Calu3 (cell line): ENCODE measurements around the gene ACTN2. TPM values are rescaled to one million over a fixed set of nuclear protein-coding genes. Genes with fewer than 3 reads are reported as not detected.

Experiments used
- BruUV-seq: library from RNA; stranded (reverse); fragments of 400-500 nt; replicated peaks from 2 replicates; lab custom pipeline; 2021; lab: Mats Ljungman, UMichigan
- CTCF ChIA-PET: fragments of 300-600 bp; sonication (Branson Sonifier 250); formaldehyde crosslinking; loops from one replicate; lab custom pipeline; 2022; ENCODE audit warnings: antibody characterized with exemption; lab: Charles Lee
- DNase-seq: peaks from one replicate; pipeline ENCODE4 v3.0.0; 2022
- H3K27ac Mint-ChIP-seq: one replicate; pipeline ENCODE4 v1.8.0; 2022; ENCODE audit warnings: mixed read lengths; ENCODE audit not compliant: unreplicated experiment
- H3K27me3 Mint-ChIP-seq: one replicate; pipeline ENCODE4 v1.8.0; 2022; ENCODE audit warnings: mixed read lengths; ENCODE audit not compliant: unreplicated experiment
- H3K36me3 Mint-ChIP-seq: one replicate; pipeline ENCODE4 v1.8.0; 2022; ENCODE audit warnings: mild to moderate bottlenecking, moderate library complexity, mixed read lengths; ENCODE audit not compliant: insufficient read depth, unreplicated experiment
- H3K4me1 Mint-ChIP-seq: one replicate; pipeline ENCODE4 v1.8.0; 2022; ENCODE audit warnings: mild to moderate bottlenecking, low read depth, mixed read lengths; ENCODE audit not compliant: unreplicated experiment
- H3K4me3 Mint-ChIP-seq: one replicate; pipeline ENCODE4 v1.8.0; 2022; ENCODE audit warnings: mild to moderate bottlenecking, low read depth, moderate library complexity, mixed read lengths; ENCODE audit not compliant: unreplicated experiment
- H3K9me3 Mint-ChIP-seq: one replicate; pipeline ENCODE4 v1.8.0; 2022; ENCODE audit warnings: low read depth, mixed read lengths; ENCODE audit not compliant: unreplicated experiment
- intact Hi-C: fragments of 100-400 bp; cut with micrococcal nuclease; formaldehyde crosslinking; loops from one replicate; pipeline ENCODE4 v1.10.0; 2022; ENCODE audit not compliant: unreplicated experiment
- total RNA-seq: library from RNA; stranded (reverse); gene quantifications from 2 replicates; pipeline ENCODE4 v1.2.3, GENCODE V29; 2022
- TF ChIP-seq, protein P1 (sequence below): fragments of 200-600 bp; IDR thresholded peaks from one replicate; pipeline ENCODE4 v1.8.0; 2022; ENCODE audit warnings: antibody characterized with exemption; ENCODE audit not compliant: unreplicated experiment

The ACTN2 gene
- total RNA-seq, 1 experiment from 2014 or later, result not detected

DNA sequence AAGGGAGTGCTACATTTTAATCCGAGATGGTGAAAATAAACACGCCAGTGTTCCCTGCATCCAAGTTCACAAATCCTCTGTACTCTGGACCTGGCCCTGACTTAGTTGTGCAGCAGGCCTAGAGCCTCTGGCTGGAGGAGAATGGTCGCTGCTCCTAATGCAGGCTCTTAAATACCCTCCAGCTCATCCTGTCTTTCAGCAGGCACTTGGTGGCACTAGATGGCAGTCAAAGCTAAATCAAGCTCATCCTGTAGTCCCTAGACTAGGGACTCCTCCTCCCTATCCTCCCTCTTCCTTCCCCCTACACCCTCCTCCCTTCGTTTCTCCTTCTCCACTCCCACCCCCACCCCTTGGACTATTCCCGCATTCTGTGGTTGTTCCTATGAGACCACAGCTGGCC lies 67.2 kb downstream of the ACTN2 start:
- Mint-ChIP-seq H3K4me3 (no peak overlapping the region), H3K36me3 (no peaks in the 10 kb centered on the region), H3K4me1 (no peaks in the 10 kb centered on the region), H3K27me3 (peaks cover under 1% of the 10 kb centered on the region), H3K27ac (no peak overlapping the region), H3K9me3 (no peaks in the 10 kb centered on the region)
- TF ChIP-seq, protein P1, sequence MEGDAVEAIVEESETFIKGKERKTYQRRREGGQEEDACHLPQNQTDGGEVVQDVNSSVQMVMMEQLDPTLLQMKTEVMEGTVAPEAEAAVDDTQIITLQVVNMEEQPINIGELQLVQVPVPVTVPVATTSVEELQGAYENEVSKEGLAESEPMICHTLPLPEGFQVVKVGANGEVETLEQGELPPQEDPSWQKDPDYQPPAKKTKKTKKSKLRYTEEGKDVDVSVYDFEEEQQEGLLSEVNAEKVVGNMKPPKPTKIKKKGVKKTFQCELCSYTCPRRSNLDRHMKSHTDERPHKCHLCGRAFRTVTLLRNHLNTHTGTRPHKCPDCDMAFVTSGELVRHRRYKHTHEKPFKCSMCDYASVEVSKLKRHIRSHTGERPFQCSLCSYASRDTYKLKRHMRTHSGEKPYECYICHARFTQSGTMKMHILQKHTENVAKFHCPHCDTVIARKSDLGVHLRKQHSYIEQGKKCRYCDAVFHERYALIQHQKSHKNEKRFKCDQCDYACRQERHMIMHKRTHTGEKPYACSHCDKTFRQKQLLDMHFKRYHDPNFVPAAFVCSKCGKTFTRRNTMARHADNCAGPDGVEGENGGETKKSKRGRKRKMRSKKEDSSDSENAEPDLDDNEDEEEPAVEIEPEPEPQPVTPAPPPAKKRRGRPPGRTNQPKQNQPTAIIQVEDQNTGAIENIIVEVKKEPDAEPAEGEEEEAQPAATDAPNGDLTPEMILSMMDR, result peak; percentile 20
- DNase-seq, result peak; percentile 36
- BruUV-seq, result no TSS peak
- CTCF ChIA-PET, result interaction anchor here (0.6 to 1.2 kb wide), 9 partner anchors 42 to 809 kb away, joined by 3 to 25 read pairs (median 5); partner anchors contain the start of gene MTR
- intact Hi-C loops, result loop anchor here (1.0 kb wide), 1 partner anchor 116 kb away; no protein-coding TSS in a partner anchor

DNA sequence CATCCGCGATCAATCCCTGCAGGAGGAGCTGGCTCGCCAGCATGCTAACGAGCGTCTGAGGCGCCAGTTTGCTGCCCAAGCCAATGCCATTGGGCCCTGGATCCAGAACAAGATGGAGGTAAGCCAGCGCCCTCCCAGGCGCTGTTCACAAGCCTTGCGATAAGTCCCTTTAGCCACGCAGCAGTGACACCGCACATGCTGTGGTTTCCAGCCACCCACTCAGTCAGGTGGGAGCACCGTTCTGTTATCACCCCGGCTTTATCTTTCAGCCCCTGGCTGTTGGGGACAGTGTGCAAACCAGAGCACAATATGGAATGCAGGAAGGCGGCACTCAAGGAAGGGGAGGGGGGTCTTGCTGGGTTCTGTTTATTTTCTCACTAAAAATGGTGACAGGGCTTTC lies 67.7 kb downstream of the ACTN2 start:
- H3K9me3 Mint-ChIP-seq, result no peaks in the 10 kb centered on the region
- intact Hi-C loops, result loop anchor here (1.0 kb wide), 1 partner anchor 115 kb away; no protein-coding TSS in a partner anchor
- no TSS peak for BruUV-seq
- TF ChIP-seq, protein P1, result no peak
- no peak overlapping the region for H3K27ac Mint-ChIP-seq
- no peak overlapping the region for H3K4me3 Mint-ChIP-seq
- H3K36me3 Mint-ChIP-seq, result no peaks in the 10 kb centered on the region
- no peaks in the 10 kb centered on the region for H3K27me3 Mint-ChIP-seq
- CTCF ChIA-PET, result interaction anchor here (0.6 to 1.2 kb wide), 6 partner anchors 41 to 785 kb away, joined by 4 to 25 read pairs (median 5); partner anchors contain the start of gene MTR
- no peaks in the 10 kb centered on the region for H3K4me1 Mint-ChIP-seq
- no peak for DNase-seq

DNA sequence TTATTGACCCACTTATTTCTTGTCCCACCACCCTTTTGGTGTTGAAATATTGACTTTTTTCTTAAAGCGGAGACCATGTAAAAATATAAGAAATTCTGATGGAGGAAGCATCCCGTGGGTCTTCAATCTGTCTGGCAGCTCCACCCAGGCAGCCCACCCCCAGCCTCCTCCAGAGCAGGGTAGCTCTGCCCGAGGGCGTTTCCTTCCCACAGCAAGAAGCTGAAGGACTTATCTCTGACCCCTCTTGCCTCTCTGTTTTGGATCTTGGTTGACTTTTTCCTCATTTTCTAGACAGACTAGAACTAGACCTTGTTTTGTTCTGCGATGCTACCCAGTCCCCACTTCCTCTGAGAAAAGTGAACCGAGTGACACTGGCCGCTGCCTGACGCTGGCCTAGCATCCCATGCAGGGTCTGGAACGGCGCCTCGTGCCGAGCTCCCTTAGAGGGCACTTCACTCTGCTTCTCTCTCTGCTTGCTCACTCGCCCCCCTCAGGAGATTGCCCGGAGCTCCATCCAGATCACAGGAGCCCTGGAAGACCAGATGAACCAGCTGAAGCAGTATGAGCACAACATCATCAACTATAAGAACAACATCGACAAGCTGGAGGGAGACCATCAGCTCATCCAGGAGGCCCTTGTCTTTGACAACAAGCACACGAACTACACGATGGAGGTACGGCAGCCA lies 68.4 kb downstream of the ACTN2 start:
- intact Hi-C loops, result loop anchor here (5.0 kb wide), 1 partner anchor 43 kb away; the partner anchor contains the start of gene MTR
- H3K27me3 Mint-ChIP-seq, result no peaks in the 10 kb centered on the region
- H3K9me3 Mint-ChIP-seq, result no peaks in the 10 kb centered on the region
- no TSS peak for BruUV-seq
- H3K4me3 Mint-ChIP-seq, result no peak overlapping the region
- no peak for DNase-seq
- CTCF ChIA-PET, result interaction anchor here (0.6 kb wide), 1 partner anchor 312 kb away, joined by 3 read pairs; no protein-coding TSS in a partner anchor
- H3K4me1 Mint-ChIP-seq, result no peaks in the 10 kb centered on the region
- H3K36me3 Mint-ChIP-seq, result no peaks in the 10 kb centered on the region
- no peak overlapping the region for H3K27ac Mint-ChIP-seq
- TF ChIP-seq, protein P1, result no peak

DNA sequence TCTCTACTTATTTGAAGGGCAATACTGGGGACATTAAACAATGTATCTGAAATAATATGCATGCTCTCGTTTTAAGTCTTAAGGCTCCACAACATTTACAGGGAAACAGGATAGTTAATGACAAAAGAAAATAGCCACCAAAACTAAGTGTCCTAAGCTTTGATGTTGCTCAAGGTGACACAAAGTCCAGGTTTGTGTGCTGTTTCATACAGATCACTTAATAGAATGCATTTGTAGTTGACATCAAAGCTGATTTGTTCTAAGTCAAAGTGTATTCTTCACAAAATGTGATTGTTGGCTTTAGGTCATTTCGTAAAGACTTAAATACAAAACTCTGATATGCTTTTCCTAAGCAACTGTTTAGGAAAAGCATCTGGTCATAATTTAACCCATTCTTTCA lies 71.3 kb downstream of the ACTN2 start:
- Mint-ChIP-seq H3K4me3 (no peak overlapping the region), H3K9me3 (no peaks in the 10 kb centered on the region), H3K27me3 (no peaks in the 10 kb centered on the region), H3K4me1 (no peaks in the 10 kb centered on the region), H3K27ac (no peak overlapping the region), H3K36me3 (no peaks in the 10 kb centered on the region)
- no peak for DNase-seq
- TF ChIP-seq, protein P1, result no peak
- BruUV-seq, result no TSS peak
- CTCF ChIA-PET, result no interaction called here
- intact Hi-C loops, result loop anchor here (2.0 to 5.0 kb wide), 2 partner anchors 40 to 629 kb away; partner anchors contain the start of gene MTR
